ENCODE results near the gene IRF2BPL.

Gene IRF2BPL

GRCh38 chr14:77037215-77037937 is 8.9 kb upstream of the IRF2BPL start:
- TF ChIP-seq POLR2A (IDR thresholded peaks at IDR 0.05; ENCODE audit: low read depth, low read length) (no peak), SPI1 (IDR thresholded peaks at IDR 0.05; ENCODE audit: low read depth, low read length) (no peak), POLR2AphosphoS5 (IDR thresholded peaks at IDR 0.05; ENCODE audit: low read depth, low read length) (no peak), TAF1 (IDR thresholded peaks at IDR 0.05; ENCODE audit: low read depth, low read length) (no peak), PAX5 (IDR thresholded peaks at IDR 0.05; ENCODE audit: insufficient read depth, low read length, severe bottlenecking) (no peak)
- DNase-seq (ENCODE audit: insufficient read length, low spot score): no peak
- FAIRE-seq: no peak

GRCh38 chr14:77036484-77037214 is 8.1 kb upstream of the IRF2BPL start:
- DNase-seq (ENCODE audit: insufficient read length, low spot score): no peak
- peak; percentile 85 for FAIRE-seq
- TF ChIP-seq SPI1 (IDR thresholded peaks at IDR 0.05; ENCODE audit: low read depth, low read length): peak; percentile 88
- no peak for TF ChIP-seq TAF1 (IDR thresholded peaks at IDR 0.05; ENCODE audit: low read depth, low read length)

- TF ChIP-seq SPI1 (IDR thresholded peaks at IDR 0.05; ENCODE audit: low read depth, low read length) (no peak), PAX5 (IDR thresholded peaks at IDR 0.05; ENCODE audit: insufficient read depth, low read length, severe bottlenecking) (no peak), TAF1 (IDR thresholded peaks at IDR 0.05; ENCODE audit: low read depth, low read length) (no peak), POLR2A (IDR thresholded peaks at IDR 0.05; ENCODE audit: low read depth, low read length) (no peak), POLR2AphosphoS5 (IDR thresholded peaks at IDR 0.05; ENCODE audit: low read depth, low read length) (no peak), POU2F2 (IDR thresholded peaks at IDR 0.05; ENCODE audit: low read depth, low read length) (no peak)
- FAIRE-seq (no peak), DNase-seq (ENCODE audit: insufficient read length, low spot score) (no peak)
These were observed 6.8 kb upstream of the IRF2BPL start for GRCh38 chr14:77035267-77035666.

- peak; percentile 90 for FAIRE-seq
- TF ChIP-seq POLR2AphosphoS5 (IDR thresholded peaks at IDR 0.05; ENCODE audit: low read depth, low read length): peak; percentile 81
- peak; percentile 56; the same call in 1 of the 2 replicates for TF ChIP-seq POLR2A (IDR thresholded peaks at IDR 0.05; ENCODE audit: low read depth, low read length)
- 0 out of 2 replicates have a peak, but pooled peaks have one; percentile 41 for TF ChIP-seq POU2F2 (IDR thresholded peaks at IDR 0.05; ENCODE audit: low read depth, low read length)
- TF ChIP-seq SPI1 (IDR thresholded peaks at IDR 0.05; ENCODE audit: low read depth, low read length): peak; percentile 76
- TF ChIP-seq TAF1 (IDR thresholded peaks at IDR 0.05; ENCODE audit: low read depth, low read length): peak; percentile 8; the same call in 1 of the 2 replicates
- TF ChIP-seq PAX5 (IDR thresholded peaks at IDR 0.05; ENCODE audit: insufficient read depth, low read length, severe bottlenecking): no peak
- peak; percentile 71 for DNase-seq (ENCODE audit: insufficient read length, low spot score)
These were observed 5.4 kb upstream of the IRF2BPL start for GRCh38 chr14:77033622-77034589.

GRCh38 chr14:77032844-77033621 is 4.5 kb upstream of the IRF2BPL start:
- DNase-seq (ENCODE audit: insufficient read length, low spot score) (peak; percentile 56), FAIRE-seq (peak; percentile 74)
- TF ChIP-seq PAX5 (IDR thresholded peaks at IDR 0.05; ENCODE audit: insufficient read depth, low read length, severe bottlenecking): peak; percentile 40
- no peak for TF ChIP-seq SPI1 (IDR thresholded peaks at IDR 0.05; ENCODE audit: low read depth, low read length)
- peak; percentile 59; the same call in 1 of the 2 replicates for TF ChIP-seq TAF1 (IDR thresholded peaks at IDR 0.05; ENCODE audit: low read depth, low read length)
- peak; percentile 39 for TF ChIP-seq POLR2A (IDR thresholded peaks at IDR 0.05; ENCODE audit: low read depth, low read length)
- no peak for TF ChIP-seq POU2F2 (IDR thresholded peaks at IDR 0.05; ENCODE audit: low read depth, low read length)
- no peak; the same call in none of the 2 replicates for TF ChIP-seq POLR2AphosphoS5 (IDR thresholded peaks at IDR 0.05; ENCODE audit: low read depth, low read length)

- TF ChIP-seq POLR2AphosphoS5 (IDR thresholded peaks at IDR 0.05; ENCODE audit: low read depth, low read length) (peak; percentile 56; the same call in 1 of the 2 replicates), POLR2A (IDR thresholded peaks at IDR 0.05; ENCODE audit: low read depth, low read length) (no peak)
- FAIRE-seq (no peak), DNase-seq (ENCODE audit: insufficient read length, low spot score) (no peak)
These were observed 4.0 kb upstream of the IRF2BPL start for GRCh38 chr14:77032491-77032843.

DNA sequence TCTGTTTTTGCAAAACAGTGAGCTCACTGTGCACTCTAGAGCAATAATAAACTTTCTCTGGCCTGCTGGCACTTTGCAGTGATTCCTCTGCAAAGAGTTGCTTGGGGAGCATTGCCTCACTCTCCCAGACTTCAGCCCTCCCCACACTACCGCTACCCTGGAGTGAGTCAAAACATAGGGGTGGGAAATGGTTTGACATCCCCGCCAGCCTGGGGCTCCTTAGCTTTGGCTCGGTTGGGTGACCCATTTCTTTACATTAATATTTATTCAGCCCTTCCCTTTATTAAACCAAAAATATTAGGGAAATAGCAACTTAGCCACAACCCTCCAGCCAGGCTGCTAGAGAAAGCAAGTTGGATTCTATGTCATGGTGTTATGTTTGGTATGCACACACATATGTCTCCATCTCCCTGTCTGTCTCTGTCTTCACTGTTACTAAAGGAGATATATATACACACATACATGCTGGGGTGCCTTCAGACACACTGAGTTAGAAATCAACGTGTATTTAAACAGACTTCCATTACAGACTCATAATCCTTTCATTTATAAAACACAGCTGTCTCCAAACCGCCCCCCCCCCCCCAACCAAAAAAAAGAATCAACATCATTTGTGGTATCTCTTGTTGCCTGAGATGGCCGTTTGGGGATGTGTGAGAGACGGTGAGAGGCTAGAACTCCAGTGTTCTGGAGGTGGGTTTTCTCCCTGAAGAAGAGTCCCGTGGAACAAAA is 3.4 kb upstream of the IRF2BPL start:
- FAIRE-seq (no peak), DNase-seq (ENCODE audit: insufficient read length, low spot score) (no peak)
- TF ChIP-seq SPI1 (IDR thresholded peaks at IDR 0.05; ENCODE audit: low read depth, low read length): no peak
- TF ChIP-seq TAF1 (IDR thresholded peaks at IDR 0.05; ENCODE audit: low read depth, low read length): no peak
- no peak for TF ChIP-seq POU2F2 (IDR thresholded peaks at IDR 0.05; ENCODE audit: low read depth, low read length)
- no peak for TF ChIP-seq POLR2AphosphoS5 (IDR thresholded peaks at IDR 0.05; ENCODE audit: low read depth, low read length)
- no peak for TF ChIP-seq PAX5 (IDR thresholded peaks at IDR 0.05; ENCODE audit: insufficient read depth, low read length, severe bottlenecking)
- no peak for TF ChIP-seq POLR2A (IDR thresholded peaks at IDR 0.05; ENCODE audit: low read depth, low read length)
